A673 (cell line): Measurements from ENCODE around the gene DGUOK. TPM values are rescaled to one million over a fixed set of nuclear protein-coding genes. Genes with fewer than 3 reads are reported as not detected.

Experiments
- BruUV-seq: library from RNA; stranded (reverse); fragments of 400-500 nt; replicated peaks from 2 replicates; lab custom pipeline; 2021; lab: Mats Ljungman, UMichigan
- CTCF ChIA-PET: fragments of 300-600 bp; sonication (Branson Sonifier 250); formaldehyde crosslinking; loops from one replicate; lab custom pipeline; 2022; ENCODE audit warnings: antibody characterized with exemption; lab: Charles Lee
- POLR2A ChIA-PET: fragments of 300-600 bp; sonication (Branson Sonifier 250); formaldehyde crosslinking; loops from one replicate; lab custom pipeline; 2022; ENCODE audit warnings: antibody characterized with exemption; ENCODE audit not compliant: low non-redundant PET; lab: Charles Lee
- DNase-seq: peaks from one replicate; pipeline ENCODE4 v3.0.0-alpha.2; 2015; ENCODE audit warnings: low spot score
- H3K27ac ChIP-seq: fragments of 200-600 bp; sonication (generic); 2 replicates; pipeline ENCODE4 v1.5.1; 2016; ENCODE audit warnings: mixed run types, low read depth, mild to moderate bottlenecking, mixed read lengths, antibody characterized with exemption, low read length; ENCODE audit not compliant: poor library complexity, severe bottlenecking
- H3K27me3 ChIP-seq: fragments of 200-600 bp; sonication (generic); replicated peaks from 2 replicates; pipeline ENCODE4 v1.6.1; 2017; ENCODE audit warnings: mixed run types, low read depth, mild to moderate bottlenecking, mixed read lengths, antibody characterized with exemption, low read length; ENCODE audit not compliant: insufficient read depth, poor library complexity
- H3K36me3 ChIP-seq: fragments of 200-600 bp; sonication (generic); 2 replicates; pipeline ENCODE4 v1.6.1; 2016; ENCODE audit warnings: mixed run types, mild to moderate bottlenecking, mixed read lengths, antibody characterized with exemption, low read length; ENCODE audit not compliant: insufficient read depth, poor library complexity, severe bottlenecking
- H3K4me1 ChIP-seq: fragments of 200-600 bp; sonication (generic); 2 replicates; pipeline ENCODE4 v1.6.1; 2017; ENCODE audit warnings: mixed run types, mild to moderate bottlenecking, mixed read lengths, antibody characterized with exemption, low read length; ENCODE audit not compliant: insufficient read depth, poor library complexity, severe bottlenecking
- H3K4me3 ChIP-seq: fragments of 200-600 bp; sonication (generic); 2 replicates; pipeline ENCODE4 v1.5.1; 2016; ENCODE audit warnings: low read depth, mixed run types, mild to moderate bottlenecking, mixed read lengths, low read length; ENCODE audit not compliant: poor library complexity, severe bottlenecking
- H3K9me3 ChIP-seq: fragments of 200-600 bp; sonication (generic); 2 replicates; pipeline ENCODE4 v1.6.1; 2016; ENCODE audit warnings: mixed run types, low read depth, mild to moderate bottlenecking, mixed read lengths, antibody characterized with exemption, low read length; ENCODE audit not compliant: poor library complexity, severe bottlenecking
- EZH2 ChIP-seq: fragments of 200-600 bp; sonication (generic); IDR thresholded peaks from 2 replicates; pipeline ENCODE4 v1.6.1; 2017; ENCODE audit warnings: borderline replicate concordance, low read depth, mild to moderate bottlenecking, mixed read lengths, antibody characterized with exemption, low read length; ENCODE audit not compliant: poor library complexity, severe bottlenecking
- intact Hi-C: fragments of 100-400 bp; cut with micrococcal nuclease; formaldehyde crosslinking; loops from one replicate; pipeline ENCODE4 v1.10.0; 2022; ENCODE audit not compliant: unreplicated experiment
- total RNA-seq: library from RNA; stranded (reverse); gene quantifications from 2 replicates; pipeline ENCODE4 v1.2.3, GENCODE V29; 2021
- TF ChIP-seq, protein P1 (sequence below): fragments of 300-800, 200-600 bp; sonication (generic); conservative IDR thresholded peaks from 2 replicates; pipeline ENCODE4 v1.5.1; 2017; ENCODE audit warnings: low read depth, mild to moderate bottlenecking, antibody characterized with exemption, low read length, moderate library complexity, mixed read lengths

The DGUOK gene
- total RNA-seq, 1 experiment from 2014 or later, result 106 TPM

DNA sequence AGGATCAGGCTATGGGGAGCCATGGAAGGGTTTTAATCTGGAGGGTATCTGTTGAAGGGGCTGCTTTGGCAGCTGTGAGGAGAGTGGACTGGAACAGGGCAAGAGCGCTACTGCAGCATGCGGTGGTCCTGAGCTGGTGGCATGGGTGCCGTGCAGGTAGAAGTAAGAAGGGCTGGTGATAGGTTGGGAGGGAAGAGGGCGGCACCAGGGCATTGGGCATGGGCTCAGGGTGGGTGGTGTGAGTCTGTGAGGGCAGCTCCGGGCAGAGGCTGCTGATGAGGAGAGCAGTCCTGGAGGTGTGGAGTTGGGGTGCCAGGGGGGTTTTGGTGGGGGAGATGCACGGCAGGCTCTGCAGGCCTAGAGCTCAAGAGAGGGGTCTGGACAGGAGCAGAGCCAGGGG lies 31.8 kb upstream of the DGUOK start:
- Histone ChIP-seq H3K27me3 (no peaks in the 10 kb centered on the region), H3K4me3 (no peak overlapping the region), H3K9me3 (no peaks in the 10 kb centered on the region), H3K27ac (no peak overlapping the region), H3K36me3 (no peaks in the 10 kb centered on the region), H3K4me1 (no peaks in the 10 kb centered on the region)
- BruUV-seq, result no TSS peak
- TF ChIP-seq, protein P1, sequence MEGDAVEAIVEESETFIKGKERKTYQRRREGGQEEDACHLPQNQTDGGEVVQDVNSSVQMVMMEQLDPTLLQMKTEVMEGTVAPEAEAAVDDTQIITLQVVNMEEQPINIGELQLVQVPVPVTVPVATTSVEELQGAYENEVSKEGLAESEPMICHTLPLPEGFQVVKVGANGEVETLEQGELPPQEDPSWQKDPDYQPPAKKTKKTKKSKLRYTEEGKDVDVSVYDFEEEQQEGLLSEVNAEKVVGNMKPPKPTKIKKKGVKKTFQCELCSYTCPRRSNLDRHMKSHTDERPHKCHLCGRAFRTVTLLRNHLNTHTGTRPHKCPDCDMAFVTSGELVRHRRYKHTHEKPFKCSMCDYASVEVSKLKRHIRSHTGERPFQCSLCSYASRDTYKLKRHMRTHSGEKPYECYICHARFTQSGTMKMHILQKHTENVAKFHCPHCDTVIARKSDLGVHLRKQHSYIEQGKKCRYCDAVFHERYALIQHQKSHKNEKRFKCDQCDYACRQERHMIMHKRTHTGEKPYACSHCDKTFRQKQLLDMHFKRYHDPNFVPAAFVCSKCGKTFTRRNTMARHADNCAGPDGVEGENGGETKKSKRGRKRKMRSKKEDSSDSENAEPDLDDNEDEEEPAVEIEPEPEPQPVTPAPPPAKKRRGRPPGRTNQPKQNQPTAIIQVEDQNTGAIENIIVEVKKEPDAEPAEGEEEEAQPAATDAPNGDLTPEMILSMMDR, result no peak
- TF ChIP-seq EZH2, result no peak
- POLR2A ChIA-PET, result no interaction called here
- CTCF ChIA-PET, result no interaction called here
- no peak for DNase-seq
- intact Hi-C loops, result no loop called here

DNA sequence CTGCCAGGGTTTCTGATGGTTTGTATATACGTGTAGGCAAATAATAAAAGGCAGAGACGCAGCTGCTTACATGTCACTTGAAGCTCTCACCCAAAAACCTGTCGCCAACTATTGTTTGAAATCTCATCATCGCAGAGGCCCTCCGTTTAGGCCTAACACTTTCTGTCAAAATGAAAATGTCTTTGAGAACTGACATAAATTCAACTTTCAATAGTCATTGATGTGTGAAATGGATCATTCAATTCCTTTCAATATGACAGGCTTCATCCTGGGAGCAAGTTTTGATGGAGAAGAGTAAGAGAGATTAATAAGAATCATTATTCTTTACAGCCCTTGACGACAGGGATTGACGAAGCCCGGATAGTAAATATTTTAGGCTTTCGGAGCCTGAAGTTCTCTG lies 31.2 kb upstream of the DGUOK start:
- CTCF ChIA-PET, result no interaction called here

DNA sequence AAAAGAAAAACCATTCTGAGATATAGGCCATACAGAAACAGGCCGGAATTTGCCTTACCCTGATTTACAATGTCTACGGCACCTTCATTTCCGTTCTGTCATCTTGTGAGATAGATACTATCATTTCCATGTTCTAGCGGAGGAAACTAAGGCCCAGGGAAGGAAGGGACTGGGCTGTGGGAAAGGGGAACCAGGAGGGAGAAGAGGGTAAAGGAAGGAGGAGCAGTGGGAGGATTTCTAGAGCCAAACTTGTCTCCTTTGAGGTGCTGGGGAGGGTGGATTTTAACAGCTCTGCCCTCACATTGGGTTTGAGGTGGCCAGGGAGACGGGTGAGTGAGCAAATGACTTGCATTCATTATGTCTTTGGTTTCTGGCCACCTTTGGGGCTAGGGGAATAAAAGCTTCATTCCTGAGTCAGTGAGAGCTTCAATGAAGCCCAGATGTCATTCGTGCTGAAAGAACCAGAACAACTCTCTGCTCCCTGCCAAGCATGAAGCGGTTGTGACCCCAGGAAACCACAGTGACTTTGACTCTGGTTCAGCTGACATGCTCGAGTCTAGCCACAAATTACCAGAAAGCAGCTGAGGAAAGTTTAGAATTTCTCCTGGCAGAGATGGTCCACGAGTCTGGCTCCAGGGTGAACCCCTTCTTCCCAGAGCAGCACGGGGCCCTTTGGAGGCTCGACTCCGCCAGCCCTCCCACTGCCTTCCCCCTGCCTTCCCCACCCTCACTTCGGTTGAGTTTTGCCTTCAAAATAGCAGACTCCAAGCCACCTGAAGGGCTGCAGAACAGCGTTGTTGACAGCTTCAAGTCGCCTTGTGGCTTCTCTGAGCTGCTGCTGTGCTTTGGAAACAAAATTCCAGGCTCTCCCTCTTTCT lies 30.1 kb upstream of the DGUOK start:
- H3K36me3 ChIP-seq, result no peaks in the 10 kb centered on the region
- TF ChIP-seq, protein P1, result no peak
- TF ChIP-seq EZH2, result no peak
- intact Hi-C loops, result no loop called here
- H3K4me1 ChIP-seq, result no peaks in the 10 kb centered on the region
- BruUV-seq, result no TSS peak
- H3K9me3 ChIP-seq, result no peaks in the 10 kb centered on the region
- no peak overlapping the region for H3K27ac ChIP-seq
- no peaks in the 10 kb centered on the region for H3K27me3 ChIP-seq
- ChIA-PET CTCF (interaction anchor here (0.5 kb wide), 1 partner anchor 579 kb away, joined by 3 read pairs; no protein-coding TSS in a partner anchor), POLR2A (no interaction called here)
- no peak overlapping the region for H3K4me3 ChIP-seq
- no peak for DNase-seq

More for the DNA sequence above, 31.2 kb upstream of the DGUOK start:
- Histone ChIP-seq H3K9me3 (no peaks in the 10 kb centered on the region), H3K4me3 (no peak overlapping the region), H3K4me1 (no peaks in the 10 kb centered on the region), H3K36me3 (no peaks in the 10 kb centered on the region), H3K27me3 (no peaks in the 10 kb centered on the region), H3K27ac (no peak overlapping the region)
- POLR2A ChIA-PET, result no interaction called here
- no peak for TF ChIP-seq EZH2
- TF ChIP-seq, protein P1, result no peak
- no TSS peak for BruUV-seq
- no peak for DNase-seq
- intact Hi-C loops, result no loop called here
